GM21619 (cell line): ENCODE results near the gene PID1.

Source experiments
- ATAC-seq: cut with Tn5 transposase; IDR thresholded peaks from one replicate; pipeline ENCODE4 v1.9.1; 2021; ENCODE audit not compliant: unreplicated experiment

Gene PID1

GRCh38 chr2:229270551-229271410 lies at the start of gene PID1:
Gene PID1, minus strand, starts transcription at chr2:229271287. Its CDS starts 244 bp downstream, at chr2:229271043.
- no peak for ATAC-seq

- no peak for ATAC-seq
These were observed 48.5 kb upstream of the PID1 start for GRCh38 chr2:229319558-229319957.

GRCh38 chr2:229314117-229314516 lies 43.0 kb upstream of the PID1 start:
- ATAC-seq = no peak

- no peak for ATAC-seq
These were observed 42.5 kb upstream of the PID1 start for GRCh38 chr2:229313591-229313990.

- no peak for ATAC-seq
These were observed 30.1 kb upstream of the PID1 start for GRCh38 chr2:229301237-229301636.

GRCh38 chr2:229300790-229301189 lies 29.7 kb upstream of the PID1 start:
- ATAC-seq = no peak

- no peak for ATAC-seq
These were observed 29.3 kb upstream of the PID1 start for GRCh38 chr2:229300371-229300770.

GRCh38 chr2:229297247-229297646 lies 26.2 kb upstream of the PID1 start:
- ATAC-seq = no peak

GRCh38 chr2:229296536-229296935 lies 25.4 kb upstream of the PID1 start:
- ATAC-seq = no peak

- ATAC-seq = no peak
These were observed 24.9 kb upstream of the PID1 start for GRCh38 chr2:229296016-229296415.

GRCh38 chr2:229287823-229288222 lies 16.7 kb upstream of the PID1 start:
- ATAC-seq = no peak

GRCh38 chr2:229282758-229283546 lies 11.9 kb upstream of the PID1 start:
- no peak for ATAC-seq

GRCh38 chr2:229279516-229279915 lies 8.4 kb upstream of the PID1 start:
- ATAC-seq = no peak

- no peak for ATAC-seq
These were observed 4.4 kb upstream of the PID1 start for GRCh38 chr2:229275506-229275905.

- peak; percentile 76 for ATAC-seq
These were observed 2.7 kb upstream of the PID1 start for GRCh38 chr2:229273723-229274338.

- ATAC-seq = no peak
These were observed 2.1 kb upstream of the PID1 start for GRCh38 chr2:229273006-229273722.

- no peak for ATAC-seq
These were observed 1.1 kb downstream of the PID1 start for GRCh38 chr2:229269941-229270340.

GRCh38 chr2:229269146-229269545 lies 1.9 kb downstream of the PID1 start:
- no peak for ATAC-seq

- no peak for ATAC-seq
These were observed 2.5 kb downstream of the PID1 start for GRCh38 chr2:229268626-229269025.

- no peak for ATAC-seq
These were observed 4.0 kb downstream of the PID1 start for GRCh38 chr2:229267080-229267479.

GRCh38 chr2:229265727-229266126 lies 5.4 kb downstream of the PID1 start:
- ATAC-seq = no peak
